SU-DHL-6 (cell line): ENCODE data around the gene OXCT2.
"Not testable (repeated sequence)": the region's sequence is repeated elsewhere in the genome, so short reads cannot be mapped to it uniquely, and the experiment has no call there.

ENCODE experiments used
- H2AFZ ChIP-seq: fragments of 200-600 bp; sonication (generic); 2 replicates; pipeline ENCODE4 v1.6.1; 2014; ENCODE audit warnings: low read depth, mild to moderate bottlenecking, moderate library complexity, mixed read lengths, antibody characterized with exemption, low read length; ENCODE audit not compliant: severe bottlenecking
- H3F3A ChIP-seq: fragments of 200-600 bp; shearing (Covaris generic); 2 replicates; pipeline ENCODE4 v1.6.0; 2016; ENCODE audit warnings: antibody characterized with exemption, mild to moderate bottlenecking; ENCODE audit not compliant: insufficient read depth
- H3K27ac ChIP-seq: fragments of 200-600 bp; sonication (generic); 2 replicates; pipeline ENCODE4 v1.5.1; 2016; ENCODE audit warnings: low read depth, mild to moderate bottlenecking, low read length, moderate library complexity, mixed read lengths
- H3K27me3 ChIP-seq: fragments of 200-600 bp; sonication (generic), shearing (Covaris generic); 2 replicates; pipeline ENCODE4 v1.6.0; 2014; ENCODE audit warnings: mild to moderate bottlenecking, low read length
- H3K36me3 ChIP-seq: fragments of 200-600 bp; sonication (generic); 2 replicates; pipeline ENCODE4 v1.6.1; 2014; ENCODE audit warnings: mild to moderate bottlenecking, low read length, mixed read lengths
- H3K4me2 ChIP-seq: fragments of 300-600, 200-600 bp; shearing (Covaris generic), sonication (generic); 2 replicates; pipeline ENCODE4 v1.6.0; 2014; ENCODE audit warnings: low read length, low read depth, mild to moderate bottlenecking; ENCODE audit not compliant: poor library complexity, severe bottlenecking
- H3K4me3 ChIP-seq: fragments of 200-600 bp; sonication (generic); 2 replicates; pipeline ENCODE4 v1.5.1; 2014; ENCODE audit warnings: antibody characterized with exemption, low read length, mild to moderate bottlenecking, mixed read lengths; ENCODE audit not compliant: insufficient read depth, poor library complexity, severe bottlenecking
- H3K79me2 ChIP-seq: fragments of 200-600 bp; sonication (generic); 2 replicates; pipeline ENCODE4 v1.6.1; 2014; ENCODE audit warnings: mild to moderate bottlenecking, low read length, moderate library complexity; ENCODE audit not compliant: insufficient read depth
- H3K9ac ChIP-seq: fragments of 200-600 bp; sonication (generic); 2 replicates; pipeline ENCODE4 v1.7.0; 2014; ENCODE audit warnings: mild to moderate bottlenecking, low read length
- H3K9me2 ChIP-seq: fragments of 200-600 bp; sonication (generic); replicated peaks from 2 replicates; pipeline ENCODE4 v1.6.1; 2014; ENCODE audit warnings: low read length; ENCODE audit not compliant: insufficient read depth
- H3K9me3 ChIP-seq: fragments of 200-600 bp; sonication (generic); 2 replicates; pipeline ENCODE4 v1.6.1; 2014; ENCODE audit warnings: low read length, mixed read lengths; ENCODE audit not compliant: insufficient read depth
- H4K20me1 ChIP-seq: fragments of 200-600 bp; sonication (generic); 2 replicates; pipeline ENCODE4 v1.6.1; 2014; ENCODE audit warnings: low read depth, mild to moderate bottlenecking, antibody characterized with exemption, low read length, moderate library complexity, mixed read lengths
- CTCF ChIP-seq: fragments of 200-600 bp; sonication (generic); IDR thresholded peaks from one replicate; pipeline ENCODE4 v1.5.1; 2017; ENCODE audit warnings: antibody characterized with exemption, mild to moderate bottlenecking, low read length, moderate library complexity; ENCODE audit not compliant: insufficient read depth, poor library complexity, severe bottlenecking
- EZH2phosphoT487 ChIP-seq: fragments of 200-600 bp; sonication (generic), shearing (Covaris generic); conservative IDR thresholded peaks from 2 replicates; pipeline ENCODE4 v1.6.1; 2018; ENCODE audit warnings: mild to moderate bottlenecking, antibody characterized with exemption, low read length, moderate library complexity, mixed read lengths

The OXCT2 gene

GRCh38 chr1:39777306-39777705, 6.2 kb upstream of the OXCT2 start:
- no peaks in the 10 kb centered on the region for H3K79me2 ChIP-seq
- H3K9me3 ChIP-seq, result no peaks in the 10 kb centered on the region
- no peaks in the 10 kb centered on the region for H3K36me3 ChIP-seq
- H3K27ac ChIP-seq, result no peak overlapping the region
- H4K20me1 ChIP-seq, result no peaks in the 10 kb centered on the region
- no peaks in the 10 kb centered on the region for H3K9me2 ChIP-seq
- H3K9ac ChIP-seq, result no peak overlapping the region
- TF ChIP-seq EZH2phosphoT487 (no peak), CTCF (no peak)
- peaks cover 6% of the 10 kb centered on the region; the same call in 1 of the 2 replicates for H3F3A ChIP-seq
- no peak overlapping the region for H3K4me3 ChIP-seq
- no peak overlapping the region for H2AFZ ChIP-seq
- H3K27me3 ChIP-seq, result no peaks in the 10 kb centered on the region
- H3K4me2 ChIP-seq, result no peak overlapping the region

- Histone ChIP-seq H3K36me3 (no peaks in the 10 kb centered on the region), H3K9me2 (no peaks in the 10 kb centered on the region), H3K4me3 (no peak overlapping the region), H4K20me1 (no peaks in the 10 kb centered on the region), H3K9ac (no peak overlapping the region), H3K79me2 (no peaks in the 10 kb centered on the region), H3F3A (peaks cover 6% of the 10 kb centered on the region; the same call in 1 of the 2 replicates), H3K27me3 (no peaks in the 10 kb centered on the region), H3K27ac (no peak overlapping the region), H3K4me2 (no peak overlapping the region), H2AFZ (no peak overlapping the region), H3K9me3 (no peaks in the 10 kb centered on the region)
- TF ChIP-seq CTCF (no peak), EZH2phosphoT487 (no peak)
Measured at GRCh38 chr1:39776886-39777285, 5.7 kb upstream of the OXCT2 start.

GRCh38 chr1:39776400-39776713, 5.2 kb upstream of the OXCT2 start:
- no peak overlapping the region for H3K4me2 ChIP-seq
- H3K27ac ChIP-seq, result no peak overlapping the region
- H3F3A ChIP-seq, result peaks cover 6% of the 10 kb centered on the region; the same call in 1 of the 2 replicates
- H3K9me3 ChIP-seq, result no peaks in the 10 kb centered on the region
- no peaks in the 10 kb centered on the region for H3K79me2 ChIP-seq
- H3K4me3 ChIP-seq, result no peak overlapping the region
- no peak overlapping the region for H2AFZ ChIP-seq
- TF ChIP-seq EZH2phosphoT487 (no peak), CTCF (no peak)
- no peaks in the 10 kb centered on the region for H3K27me3 ChIP-seq
- no peaks in the 10 kb centered on the region for H3K9me2 ChIP-seq
- H3K36me3 ChIP-seq, result no peaks in the 10 kb centered on the region
- H3K9ac ChIP-seq, result no peak overlapping the region
- H4K20me1 ChIP-seq, result no peaks in the 10 kb centered on the region

- not testable (repeated sequence) for H2AFZ ChIP-seq
Measured at GRCh38 chr1:39775676-39776399, 4.7 kb upstream of the OXCT2 start.

GRCh38 chr1:39775141-39775540, 4.0 kb upstream of the OXCT2 start:
- H3K27ac ChIP-seq, H2AFZ ChIP-seq, H3F3A ChIP-seq, H4K20me1 ChIP-seq, H3K4me3 ChIP-seq, H3K9me3 ChIP-seq, H3K36me3 ChIP-seq, H3K79me2 ChIP-seq, H3K27me3 ChIP-seq, H3K9me2 ChIP-seq, H3K9ac ChIP-seq, H3K4me2 ChIP-seq: not testable (repeated sequence)

More at GRCh38 chr1:39775676-39776399, 4.7 kb upstream of the OXCT2 start:
- not testable (repeated sequence) for H3K9ac ChIP-seq, H3K79me2 ChIP-seq, H3F3A ChIP-seq, H3K9me3 ChIP-seq, H3K4me3 ChIP-seq, H3K4me2 ChIP-seq, H3K9me2 ChIP-seq, H3K36me3 ChIP-seq, H3K27me3 ChIP-seq, H3K27ac ChIP-seq, H4K20me1 ChIP-seq
